ENCODE data around the gene NDUFB5.

NDUFB5 gene

GRCh38 chr3:179604321-179605078 lies at the start of gene NDUFB5, which contains the start of gene MRPL47:
Gene NDUFB5, plus strand, starts transcription at chr3:179604794. Its CDS starts 22 bp downstream, at chr3:179604816.
Gene MRPL47, minus strand, starts transcription at chr3:179604638. Its CDS starts 14 bp downstream, at chr3:179604624.
- peaks cover 3% of the 10 kb centered on the region; the same call in 1 of the 2 replicates for H3F3A ChIP-seq (ENCODE audit: insufficient read depth, low read length)
- no peaks in the 10 kb centered on the region for H3K27me3 ChIP-seq (ENCODE audit: insufficient read depth, low read length)
- H3K4me1 ChIP-seq (ENCODE audit: insufficient read depth, low read length, severe bottlenecking), result peaks cover 57% of the 10 kb centered on the region
- peaks cover 38% of the 10 kb centered on the region for H3K36me3 ChIP-seq (ENCODE audit: insufficient read depth, low read length)
- no peaks in the 10 kb centered on the region for H3K9me3 ChIP-seq (ENCODE audit: low read length)
- H3K4me2 ChIP-seq (ENCODE audit: low read length), result peak within 1 kb of the TSS; percentile 78
- H3K79me2 ChIP-seq (ENCODE audit: insufficient read depth, low read length), result peaks cover 43% of the 10 kb centered on the region
- no peak for TF ChIP-seq CTCF (IDR thresholded peaks at IDR 0.05; ENCODE audit: low read length)
- no peaks in the 10 kb centered on the region for H4K20me1 ChIP-seq (ENCODE audit: insufficient read depth, low read length)
- no peaks in the 10 kb centered on the region for H3K9me2 ChIP-seq (ENCODE audit: low read depth, low read length)
- H2AFZ ChIP-seq (ENCODE audit: low read length), result peak within 1 kb of the TSS; percentile 29; the same call in 1 of the 2 replicates
- peak within 1 kb of the TSS; percentile 64 for H3K27ac ChIP-seq (ENCODE audit: low read depth, low read length, poor library complexity, severe bottlenecking)
- H3K9ac ChIP-seq (ENCODE audit: low read length), result peak within 1 kb of the TSS; percentile 73
- H3K4me3 ChIP-seq (ENCODE audit: low read depth, low read length, poor library complexity, severe bottlenecking), result peak within 1 kb of the TSS; percentile 87

DNA sequence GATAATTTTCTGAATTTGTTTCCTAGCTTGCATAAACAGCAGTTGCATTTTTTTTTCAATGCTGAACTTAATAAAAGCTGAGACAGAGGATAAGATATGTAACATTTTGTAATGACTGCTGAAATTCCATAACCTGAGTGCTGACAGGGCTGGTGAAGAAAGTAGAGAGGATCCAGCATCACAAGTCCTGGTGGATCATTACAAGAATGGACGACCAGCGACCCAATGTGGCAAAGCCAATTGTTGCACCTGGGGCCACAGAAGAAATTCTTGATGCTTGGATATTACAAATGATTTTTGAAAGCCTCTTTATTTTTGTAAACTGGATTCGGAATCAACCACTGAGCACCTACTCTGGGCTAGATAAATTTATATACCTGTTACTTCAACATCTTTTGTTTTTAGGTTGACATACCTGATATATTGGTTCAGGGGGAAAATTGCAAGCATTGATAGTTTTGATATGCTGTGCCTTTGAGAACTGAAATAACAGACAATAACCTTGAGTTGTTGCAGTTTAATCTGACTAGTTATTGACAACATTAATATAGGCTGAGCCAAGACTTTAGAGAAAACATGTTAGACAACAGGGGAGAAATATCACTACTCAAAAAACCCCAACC lies 45.7 kb upstream of the NDUFB5 start:
- H3K79me2 ChIP-seq (ENCODE audit: insufficient read depth, low read length), result peaks cover 7% of the 10 kb centered on the region
- no peaks in the 10 kb centered on the region for H4K20me1 ChIP-seq (ENCODE audit: insufficient read depth, low read length)
- no peaks in the 10 kb centered on the region for H3K27me3 ChIP-seq (ENCODE audit: insufficient read depth, low read length)
- no peak overlapping the region for H3K4me2 ChIP-seq (ENCODE audit: low read length)
- no peaks in the 10 kb centered on the region for H3K36me3 ChIP-seq (ENCODE audit: insufficient read depth, low read length)
- H3K4me1 ChIP-seq (ENCODE audit: insufficient read depth, low read length, severe bottlenecking), result peaks cover 2% of the 10 kb centered on the region
- no peak overlapping the region for H2AFZ ChIP-seq (ENCODE audit: low read length)
- no peak overlapping the region for H3K27ac ChIP-seq (ENCODE audit: low read depth, low read length, poor library complexity, severe bottlenecking)
- TF ChIP-seq CTCF (IDR thresholded peaks at IDR 0.05; ENCODE audit: low read length) (peak; percentile 97), EZH2 (IDR thresholded peaks at IDR 0.05; ENCODE audit: borderline replicate concordance, low read length) (no peak)
- no peak overlapping the region for H3K4me3 ChIP-seq (ENCODE audit: low read depth, low read length, poor library complexity, severe bottlenecking)
- H3K9ac ChIP-seq (ENCODE audit: low read length), result no peak overlapping the region
- no peaks in the 10 kb centered on the region for H3K9me3 ChIP-seq (ENCODE audit: low read length)
- H3K9me2 ChIP-seq (ENCODE audit: low read depth, low read length), result no peaks in the 10 kb centered on the region
- H3F3A ChIP-seq (ENCODE audit: insufficient read depth, low read length), result no peaks in the 10 kb centered on the region

DNA sequence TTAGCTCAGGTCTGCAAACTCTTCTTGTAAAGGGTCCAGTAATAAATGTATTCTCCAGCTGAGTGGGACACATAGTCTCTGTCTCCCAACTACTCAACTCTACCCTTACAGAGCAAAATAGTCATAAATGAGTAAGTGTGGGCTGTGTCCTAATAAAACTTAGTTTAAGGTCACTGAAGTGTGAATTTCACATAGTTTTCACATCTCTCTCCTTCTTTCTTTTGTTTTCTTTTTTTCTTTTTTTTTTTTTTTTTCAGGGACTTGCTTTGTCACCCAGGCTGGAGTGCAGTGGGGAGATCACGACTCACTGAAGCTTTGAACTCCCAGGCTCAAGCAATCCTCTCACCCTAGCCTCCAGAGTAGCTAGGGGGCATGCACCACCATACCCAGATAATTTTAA lies 43.8 kb upstream of the NDUFB5 start:
- peaks cover 27% of the 10 kb centered on the region for H3K79me2 ChIP-seq (ENCODE audit: insufficient read depth, low read length)
- H3K27me3 ChIP-seq (ENCODE audit: insufficient read depth, low read length), result no peaks in the 10 kb centered on the region
- no peaks in the 10 kb centered on the region for H3K9me2 ChIP-seq (ENCODE audit: low read depth, low read length)
- no peak overlapping the region for H2AFZ ChIP-seq (ENCODE audit: low read length)
- H3F3A ChIP-seq (ENCODE audit: insufficient read depth, low read length), result no peaks in the 10 kb centered on the region
- no peak overlapping the region for H3K9ac ChIP-seq (ENCODE audit: low read length)
- H3K4me1 ChIP-seq (ENCODE audit: insufficient read depth, low read length, severe bottlenecking), result peaks cover 21% of the 10 kb centered on the region
- no peak overlapping the region for H3K4me3 ChIP-seq (ENCODE audit: low read depth, low read length, poor library complexity, severe bottlenecking)
- no peaks in the 10 kb centered on the region for H3K9me3 ChIP-seq (ENCODE audit: low read length)
- no peak overlapping the region for H3K27ac ChIP-seq (ENCODE audit: low read depth, low read length, poor library complexity, severe bottlenecking)
- H3K4me2 ChIP-seq (ENCODE audit: low read length), result no peak overlapping the region
- no peak for TF ChIP-seq CTCF (IDR thresholded peaks at IDR 0.05; ENCODE audit: low read length)
- no peak for TF ChIP-seq EZH2 (IDR thresholded peaks at IDR 0.05; ENCODE audit: borderline replicate concordance, low read length)
- no peaks in the 10 kb centered on the region for H4K20me1 ChIP-seq (ENCODE audit: insufficient read depth, low read length)
- no peaks in the 10 kb centered on the region for H3K36me3 ChIP-seq (ENCODE audit: insufficient read depth, low read length)

All from OCI-LY1 (cell line).